Omental fat pad (tissue), 4 donors: ENCODE measurements around the gene POPDC2. TPM values are rescaled to one million over a fixed set of nuclear protein-coding genes. Genes with fewer than 3 reads are reported as not detected.

Source experiments
- ATAC-seq: fragments of 150-250 bp; one replicate; pipeline ENCODE4 v1.9.1; 2016; ENCODE audit warnings: mild to moderate bottlenecking, moderate library complexity; ENCODE audit not compliant: low FRiP score
- DNase-seq: peaks from one replicate; pipeline ENCODE4 v3.0.0-alpha.2; 2019; ENCODE audit warnings: low spot score
- total RNA-seq, 4 donors: library from RNA; depleted of rRNA; stranded (reverse); fragments of >200 nt; gene quantifications; one replicate each; pipeline ENCODE4 v1.1.0, GENCODE V29; 2016
- TF ChIP-seq, protein P1 (sequence below), 3 donors: fragments of 450-650 bp; IDR thresholded peaks; one replicate each; pipeline ENCODE4 v1.5.1; 2016 to 2017; ENCODE audit warnings: antibody characterized with exemption in 3 of 3, mild to moderate bottlenecking in 3 of 3, moderate library complexity in 2 of 3

Gene POPDC2
- total RNA-seq, 4 donors from 2014 or later: 1.3 to 7.1 (median 1.9) TPM

DNA sequence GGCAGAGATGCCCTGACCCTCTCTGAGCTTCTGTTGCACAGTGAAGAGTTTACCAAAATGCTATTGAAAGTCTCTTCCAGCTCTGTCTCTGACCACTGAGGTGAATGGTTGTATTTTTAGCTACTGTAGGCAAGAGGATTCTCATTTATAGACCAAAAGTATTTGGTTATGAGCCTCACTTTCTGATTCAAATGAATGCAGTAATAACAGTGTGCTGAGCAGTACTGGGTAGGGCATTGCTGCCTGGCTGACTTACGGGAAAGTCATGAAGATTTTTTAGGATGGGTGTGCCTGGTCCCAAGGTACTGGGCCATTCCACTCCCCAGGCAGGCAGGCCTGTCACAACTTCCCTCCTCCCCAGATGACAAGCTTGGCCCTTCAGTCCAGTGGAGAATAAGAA is 47.2 kb downstream of the POPDC2 start:
- TF ChIP-seq, protein P1, sequence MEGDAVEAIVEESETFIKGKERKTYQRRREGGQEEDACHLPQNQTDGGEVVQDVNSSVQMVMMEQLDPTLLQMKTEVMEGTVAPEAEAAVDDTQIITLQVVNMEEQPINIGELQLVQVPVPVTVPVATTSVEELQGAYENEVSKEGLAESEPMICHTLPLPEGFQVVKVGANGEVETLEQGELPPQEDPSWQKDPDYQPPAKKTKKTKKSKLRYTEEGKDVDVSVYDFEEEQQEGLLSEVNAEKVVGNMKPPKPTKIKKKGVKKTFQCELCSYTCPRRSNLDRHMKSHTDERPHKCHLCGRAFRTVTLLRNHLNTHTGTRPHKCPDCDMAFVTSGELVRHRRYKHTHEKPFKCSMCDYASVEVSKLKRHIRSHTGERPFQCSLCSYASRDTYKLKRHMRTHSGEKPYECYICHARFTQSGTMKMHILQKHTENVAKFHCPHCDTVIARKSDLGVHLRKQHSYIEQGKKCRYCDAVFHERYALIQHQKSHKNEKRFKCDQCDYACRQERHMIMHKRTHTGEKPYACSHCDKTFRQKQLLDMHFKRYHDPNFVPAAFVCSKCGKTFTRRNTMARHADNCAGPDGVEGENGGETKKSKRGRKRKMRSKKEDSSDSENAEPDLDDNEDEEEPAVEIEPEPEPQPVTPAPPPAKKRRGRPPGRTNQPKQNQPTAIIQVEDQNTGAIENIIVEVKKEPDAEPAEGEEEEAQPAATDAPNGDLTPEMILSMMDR (IDR thresholded peaks at IDR 0.05): no peak
- no peak for DNase-seq
- no peak for ATAC-seq

DNA sequence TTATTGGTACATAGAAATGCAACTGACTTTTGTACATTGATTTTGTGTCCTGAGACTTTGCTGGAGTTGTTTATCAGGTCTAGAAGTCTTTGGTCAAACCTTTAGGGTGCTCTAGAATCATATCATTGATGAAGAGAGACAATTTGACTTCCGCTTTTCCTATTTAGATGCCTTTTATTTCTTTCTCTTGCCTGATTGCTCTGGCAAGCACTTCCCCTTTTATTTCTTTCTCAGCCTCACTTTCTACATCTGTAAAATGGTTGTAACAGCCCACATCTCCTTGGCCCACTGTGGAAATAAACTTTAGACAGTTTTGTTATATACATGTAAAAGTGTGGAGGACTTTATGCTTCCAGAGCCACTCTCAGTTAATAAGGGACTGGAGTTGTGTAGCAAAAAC is 48.7 kb downstream of the POPDC2 start:
- ATAC-seq (no peak), DNase-seq (no peak)
- TF ChIP-seq, protein P1 (IDR thresholded peaks at IDR 0.05): no peak

DNA sequence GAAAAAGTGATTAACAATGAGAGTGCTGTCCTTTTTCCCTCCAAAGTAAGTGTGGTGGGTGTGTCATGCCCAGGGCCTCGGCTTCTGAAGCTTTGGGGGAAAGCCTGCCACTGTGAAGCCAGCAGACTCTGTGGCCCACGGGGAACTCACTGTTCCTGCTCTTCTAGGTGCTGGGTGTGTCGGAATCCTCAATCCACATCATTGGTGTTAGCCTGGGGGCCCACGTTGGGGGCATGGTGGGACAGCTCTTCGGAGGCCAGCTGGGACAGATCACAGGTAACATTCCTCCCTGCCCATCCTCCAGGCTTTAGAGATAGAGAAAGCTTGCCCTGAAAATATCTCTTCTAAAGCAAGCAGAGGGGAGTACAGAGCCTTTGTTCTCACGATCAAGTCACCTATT is 51.1 kb downstream of the POPDC2 start:
- TF ChIP-seq, protein P1 (IDR thresholded peaks at IDR 0.05): no peak
- ATAC-seq: no peak
- DNase-seq: no peak

DNA sequence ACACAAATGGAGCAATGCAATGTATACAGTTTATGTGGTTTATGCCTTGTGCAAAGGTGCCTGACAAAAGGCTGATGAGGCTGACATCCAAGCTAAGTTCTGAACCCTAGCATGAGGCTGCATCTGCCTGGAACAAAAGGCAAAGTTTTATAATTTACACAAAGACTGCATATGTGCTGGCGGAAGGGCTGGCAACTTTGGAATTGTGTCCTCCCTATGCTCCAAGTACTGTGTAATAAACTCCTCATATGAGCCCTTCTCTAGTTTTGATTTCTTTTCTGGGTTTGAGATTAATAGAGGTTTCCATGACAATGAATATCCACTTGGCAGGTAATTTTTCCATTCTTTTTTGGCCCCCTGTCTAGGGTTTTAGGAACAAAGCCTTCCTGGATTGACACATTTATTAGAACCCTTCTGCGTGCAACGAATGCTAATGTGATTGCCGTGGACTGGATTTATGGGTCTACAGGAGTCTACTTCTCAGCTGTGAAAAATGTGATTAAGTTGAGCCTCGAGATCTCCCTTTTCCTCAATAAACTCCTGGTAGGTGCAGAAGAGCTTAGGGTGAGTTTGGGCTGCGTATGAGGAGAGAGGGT is 51.9 kb downstream of the POPDC2 start:
- no peak for ATAC-seq
- no peak for DNase-seq
- TF ChIP-seq, protein P1 (IDR thresholded peaks at IDR 0.05): no peak

DNA sequence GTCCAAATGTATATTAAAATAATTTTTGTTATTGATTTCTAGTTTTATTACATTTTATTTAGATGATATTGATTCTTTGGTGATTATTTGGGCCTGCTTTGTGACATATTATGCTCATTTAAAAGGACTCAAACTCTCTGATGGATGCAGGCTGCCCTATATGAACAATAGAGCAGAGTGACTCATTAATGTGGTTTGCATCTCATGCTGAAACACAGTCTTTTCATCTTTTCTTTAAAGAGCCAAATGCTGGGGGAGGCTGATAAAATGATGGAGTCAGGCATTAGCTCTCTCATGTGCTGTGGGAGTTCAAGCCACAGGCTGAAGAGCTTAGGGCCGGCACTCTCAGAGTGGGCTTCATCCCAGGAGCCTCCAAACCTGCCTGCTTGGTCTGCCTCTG is 55.5 kb downstream of the POPDC2 start:
- DNase-seq (no peak), ATAC-seq (no peak)
- TF ChIP-seq, protein P1 (IDR thresholded peaks at IDR 0.05): no peak

DNA sequence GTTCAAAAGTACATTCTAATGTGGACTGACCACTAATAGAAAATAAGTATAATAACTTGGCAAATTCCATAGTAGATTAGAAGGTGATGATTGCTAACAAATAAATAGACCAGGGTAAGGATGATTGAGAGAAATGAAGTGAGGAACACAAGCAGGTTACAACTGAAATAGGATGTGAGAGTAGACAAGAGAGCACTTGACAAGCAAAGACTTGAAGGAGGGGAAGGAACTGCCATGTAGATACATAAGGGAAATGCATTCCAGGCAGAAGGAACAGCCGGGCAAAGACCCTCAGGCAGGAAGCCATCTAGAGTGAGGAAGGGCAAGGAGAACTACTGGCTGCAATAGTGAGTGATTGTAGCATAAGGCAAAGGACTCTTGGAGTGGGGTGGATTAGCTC is 57.7 kb downstream of the POPDC2 start:
- ATAC-seq: no peak
- no peak for DNase-seq
- TF ChIP-seq, protein P1 (IDR thresholded peaks at IDR 0.05): no peak

DNA sequence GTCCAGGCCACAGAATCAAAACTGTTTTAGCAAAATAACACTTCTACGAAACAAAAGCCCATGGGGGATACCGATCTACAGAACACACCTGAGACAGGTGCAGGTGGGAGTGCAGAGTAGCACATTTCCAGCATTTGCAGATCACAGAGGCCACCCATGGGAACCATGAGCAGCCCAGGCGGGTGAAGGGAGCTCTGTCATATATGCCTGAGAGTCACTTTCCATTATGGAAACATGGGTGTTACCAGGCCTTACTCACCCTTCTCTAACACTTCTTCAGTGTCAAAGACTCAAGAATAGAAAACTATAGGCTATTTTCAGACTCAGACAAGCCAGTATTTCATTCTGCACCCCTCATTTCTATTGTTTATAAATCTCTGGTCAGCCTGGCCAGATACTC is 59.2 kb downstream of the POPDC2 start:
- DNase-seq (no peak), ATAC-seq (no peak)
- TF ChIP-seq, protein P1 (IDR thresholded peaks at IDR 0.05): no peak
